GM19324 (cell line): Measurements from ENCODE around the gene KCNIP1.
"Not testable (repeated sequence)": the region's sequence is repeated elsewhere in the genome, so short reads cannot be mapped to it uniquely, and the experiment has no call there.

ENCODE experiments used
- ATAC-seq: cut with Tn5 transposase; IDR thresholded peaks from one replicate; pipeline ENCODE4 v1.9.1; 2021; ENCODE audit warnings: mild to moderate bottlenecking, moderate library complexity; ENCODE audit not compliant: unreplicated experiment, low FRiP score

Gene KCNIP1

DNA sequence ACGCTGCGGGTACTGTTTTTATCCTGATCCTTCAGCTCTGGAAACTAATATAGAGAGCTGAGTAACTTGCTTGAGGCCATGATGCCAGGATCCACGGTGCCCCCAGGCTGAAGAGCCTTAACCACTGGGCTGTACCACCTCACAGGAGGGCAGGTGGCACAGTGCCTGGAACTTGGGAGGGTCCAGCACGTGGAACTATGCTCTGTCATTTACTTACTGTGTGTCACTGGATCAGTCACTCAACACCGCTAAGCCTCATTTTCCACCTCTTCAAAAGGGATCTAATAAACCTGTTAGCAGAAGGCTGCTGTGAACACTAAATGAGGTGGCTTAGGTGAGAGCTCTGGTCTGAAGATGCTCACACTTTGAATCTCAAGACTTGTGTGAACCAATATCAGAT lies 29.6 kb downstream of the KCNIP1 start:
- ATAC-seq: no peak

DNA sequence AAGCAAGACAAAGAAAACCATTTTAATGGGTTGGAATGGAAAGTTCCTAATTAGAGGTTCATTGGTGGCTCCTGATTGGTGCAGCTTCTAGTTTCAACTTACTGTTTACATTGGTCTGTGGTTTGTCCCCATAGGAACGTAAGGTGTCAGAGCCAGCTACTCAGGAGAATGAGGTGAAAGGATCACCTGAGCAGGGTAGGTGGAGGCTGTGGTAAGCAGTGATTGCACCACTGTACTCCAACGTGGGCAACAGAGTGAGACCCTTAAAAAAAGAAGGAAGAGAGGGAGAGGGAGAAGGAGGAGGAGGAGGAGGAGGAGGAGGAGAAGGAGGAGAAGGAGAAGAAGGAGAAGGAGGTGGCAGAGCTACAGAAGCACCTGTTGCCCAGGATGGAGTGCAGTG lies 30.4 kb downstream of the KCNIP1 start:
- ATAC-seq: no peak

DNA sequence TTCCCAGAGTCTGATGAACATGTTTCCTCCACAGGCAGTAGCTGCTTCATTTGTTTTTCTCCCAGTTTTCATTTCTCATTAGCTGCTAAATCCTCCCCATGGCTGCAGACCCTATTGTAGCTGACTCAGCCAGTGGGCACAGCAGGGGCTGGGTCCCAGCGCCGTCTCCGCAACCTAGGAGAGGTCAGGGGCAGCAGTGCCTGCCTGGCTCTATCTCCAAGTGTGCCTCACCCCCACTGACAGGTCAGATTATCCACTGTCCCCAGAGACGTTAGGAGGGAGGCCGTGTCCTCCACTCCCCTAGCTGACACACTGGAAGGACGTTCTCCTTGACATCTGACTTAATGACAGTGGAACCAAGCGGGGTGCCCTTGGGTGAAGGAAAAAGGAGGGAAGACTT lies 31.1 kb downstream of the KCNIP1 start:
- ATAC-seq: no peak

DNA sequence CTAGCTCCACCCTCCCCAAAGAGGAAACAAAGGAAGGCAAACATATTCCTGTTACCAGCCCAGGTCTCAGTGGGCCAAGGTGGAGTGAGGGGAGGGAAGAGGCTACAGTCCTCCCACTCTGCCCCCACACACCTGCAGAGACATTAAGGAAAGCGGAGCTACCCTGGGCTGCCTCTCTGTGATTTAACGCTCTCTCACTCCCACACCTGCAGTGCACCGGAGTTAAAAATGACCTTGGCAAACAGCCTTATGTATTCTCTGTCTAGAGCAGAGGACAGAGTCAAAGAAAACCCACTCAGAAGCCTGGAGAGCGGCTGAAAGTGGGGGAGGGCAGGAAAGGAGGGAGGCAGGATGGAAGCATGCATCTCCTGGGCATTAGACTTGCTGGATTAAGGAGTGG lies 32.7 kb downstream of the KCNIP1 start:
- no peak for ATAC-seq

DNA sequence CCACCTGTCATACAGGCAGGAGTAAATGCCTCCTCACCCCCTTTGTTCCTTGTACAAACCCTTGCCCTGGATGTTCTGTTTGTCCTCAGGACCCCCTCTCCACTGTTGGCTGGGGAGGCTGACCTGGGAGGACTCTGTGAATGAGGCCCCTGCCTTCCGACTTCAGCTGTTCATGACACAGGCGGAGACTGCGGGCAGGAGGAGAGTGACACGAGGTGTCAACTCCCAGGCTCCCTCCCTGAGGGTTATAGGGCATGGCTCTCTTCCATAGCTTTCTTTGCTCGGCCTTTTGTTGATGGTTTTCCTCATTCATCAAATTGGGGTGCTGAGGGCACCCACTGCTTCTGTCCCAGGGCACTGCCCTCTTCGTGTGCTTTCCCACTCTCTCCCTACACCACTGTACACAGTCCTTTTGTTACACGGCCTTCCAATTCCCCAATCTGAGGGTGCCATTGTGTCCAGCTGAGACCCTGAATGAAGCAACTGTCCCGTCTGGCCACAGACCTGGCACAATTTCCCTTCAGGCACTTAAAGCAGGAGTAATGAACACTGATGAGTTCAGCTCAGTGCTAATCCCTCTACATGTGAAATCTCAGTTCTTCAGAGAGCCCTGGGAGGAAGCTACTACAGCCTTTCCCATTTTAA lies 33.8 kb downstream of the KCNIP1 start:
- no peak for ATAC-seq

DNA sequence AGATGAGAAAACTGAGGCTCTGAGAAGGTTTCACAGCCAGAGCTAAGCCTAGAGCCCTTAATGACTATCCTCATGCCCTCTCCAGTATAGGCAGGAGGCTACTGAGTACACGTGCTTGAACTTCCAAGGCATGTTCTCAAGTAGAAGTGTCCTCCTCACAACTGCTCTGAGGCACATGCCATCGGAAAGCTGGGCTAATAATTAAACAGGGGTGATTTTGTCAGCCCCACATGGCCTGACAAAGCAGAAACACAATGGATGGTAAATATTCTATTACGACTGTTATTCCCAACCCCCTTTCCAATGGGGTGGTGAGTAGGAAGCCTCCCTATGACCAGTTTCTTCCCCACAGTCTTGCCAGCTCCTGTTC lies 34.3 kb downstream of the KCNIP1 start:
- ATAC-seq: no peak

DNA sequence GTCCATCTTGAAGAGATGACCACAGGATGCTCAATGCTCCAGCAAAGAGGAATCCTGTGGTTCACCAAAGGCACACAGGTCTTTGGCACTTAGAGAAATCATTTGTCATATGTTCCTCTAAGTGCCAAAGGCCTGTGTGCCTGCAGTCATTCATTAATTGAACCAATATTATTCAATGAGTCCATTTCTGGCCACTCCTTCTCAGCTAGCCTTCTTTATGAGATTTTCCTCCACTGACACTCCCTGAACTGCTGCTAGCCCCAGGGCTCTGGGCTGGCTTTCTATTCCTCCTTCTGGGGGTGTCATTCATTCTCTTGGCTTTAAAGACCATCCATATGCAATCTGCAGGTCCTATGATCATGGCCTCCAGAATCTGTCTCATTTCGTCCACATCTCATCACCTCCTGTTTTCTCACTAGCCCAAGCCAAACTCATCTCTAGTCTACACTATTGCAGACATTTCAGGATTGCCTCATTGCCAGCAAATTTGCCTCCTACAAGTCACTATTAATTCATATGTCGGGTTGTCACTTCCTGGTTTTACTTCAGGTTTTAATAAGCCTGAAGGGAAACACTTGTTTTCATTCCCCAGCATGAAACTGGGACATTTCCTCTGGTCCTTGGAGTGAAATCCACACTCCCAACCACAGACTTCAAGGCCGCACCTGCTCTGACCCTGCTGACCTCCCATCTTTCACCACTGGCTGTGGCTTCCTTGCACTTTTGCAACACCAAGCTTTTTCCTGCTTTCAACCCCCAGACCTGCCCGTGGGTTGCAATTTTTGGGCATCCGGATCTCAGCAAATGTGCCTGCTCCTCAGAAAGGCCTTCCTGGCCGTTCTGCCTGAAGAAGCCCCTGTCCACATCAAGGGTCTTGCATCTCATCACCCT lies 35.1 kb downstream of the KCNIP1 start:
- no peak for ATAC-seq

DNA sequence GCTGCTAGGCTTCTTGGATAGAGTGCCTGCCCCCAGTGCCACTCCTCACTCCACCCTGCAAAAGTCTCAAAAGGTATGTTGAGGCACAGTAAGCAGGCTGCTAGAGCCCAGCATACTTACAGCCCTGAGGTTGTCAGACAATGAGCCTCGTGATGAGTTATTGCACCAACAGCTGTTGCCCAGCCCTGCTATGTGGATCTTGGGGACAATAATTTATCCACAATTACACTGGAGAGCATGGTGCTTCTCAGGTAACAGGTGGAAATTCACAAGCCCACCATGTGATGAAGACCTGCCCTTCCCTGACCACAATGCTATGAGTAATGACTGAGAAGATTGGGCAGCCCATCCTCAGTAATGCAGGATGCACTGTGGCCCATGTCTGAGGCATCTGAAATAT lies 36.5 kb downstream of the KCNIP1 start:
- ATAC-seq: no peak

DNA sequence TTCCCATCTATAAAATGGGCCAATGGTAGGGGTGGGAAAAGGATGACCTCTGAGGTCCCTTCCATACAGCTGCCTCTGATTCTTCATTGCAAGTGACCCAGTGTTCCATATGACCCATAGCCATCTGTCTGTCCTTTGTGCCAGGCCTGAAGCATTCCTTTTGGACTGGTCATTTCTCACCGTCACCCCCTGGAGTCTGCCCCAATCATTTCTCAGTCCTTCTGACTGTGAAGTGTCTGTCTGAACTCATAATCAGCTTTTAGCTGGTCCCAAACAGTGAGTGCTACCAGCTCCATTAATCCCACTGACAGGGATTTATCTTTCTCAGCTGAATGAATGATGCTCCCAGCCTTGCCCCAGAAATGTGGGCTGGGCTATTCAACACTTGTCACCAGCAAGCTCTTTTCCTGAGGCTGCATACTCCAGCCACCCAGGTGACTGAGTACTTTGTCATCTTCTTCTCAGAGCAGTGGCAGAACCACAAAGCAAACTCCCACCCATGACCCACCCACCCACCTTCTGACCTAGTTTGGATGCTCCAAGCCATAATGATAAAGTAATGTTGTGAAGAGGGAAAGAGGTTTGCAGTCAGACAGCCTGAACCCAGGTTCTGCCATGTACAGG lies 37.4 kb downstream of the KCNIP1 start:
- no peak for ATAC-seq

DNA sequence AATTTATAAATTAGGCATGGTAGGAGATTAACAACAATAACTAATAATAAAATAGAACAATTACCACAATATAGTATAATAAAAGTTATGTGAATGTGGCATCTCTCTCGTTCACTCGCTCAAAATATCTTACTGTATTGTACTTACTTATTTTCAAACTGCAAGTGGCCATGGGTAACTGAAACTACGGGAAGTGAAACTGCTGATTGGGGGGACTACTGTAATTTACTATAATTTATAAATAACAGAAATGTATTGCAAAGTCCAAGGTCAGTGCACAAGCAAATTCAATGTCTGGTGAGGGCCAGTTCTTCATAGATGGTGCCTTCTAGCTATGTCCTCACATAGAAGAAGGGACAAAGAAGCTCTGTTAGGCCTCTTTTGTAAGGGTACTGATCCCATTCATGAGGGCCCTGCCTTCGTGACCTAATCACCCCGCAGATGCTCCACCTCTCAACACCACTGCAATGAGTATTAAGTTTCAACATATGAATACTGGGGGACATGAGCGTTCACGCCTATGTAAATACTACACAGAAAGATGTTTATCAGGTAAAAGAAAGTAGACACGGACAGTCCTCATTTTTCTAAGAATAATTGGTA lies 39.0 kb downstream of the KCNIP1 start:
- no peak for ATAC-seq

DNA sequence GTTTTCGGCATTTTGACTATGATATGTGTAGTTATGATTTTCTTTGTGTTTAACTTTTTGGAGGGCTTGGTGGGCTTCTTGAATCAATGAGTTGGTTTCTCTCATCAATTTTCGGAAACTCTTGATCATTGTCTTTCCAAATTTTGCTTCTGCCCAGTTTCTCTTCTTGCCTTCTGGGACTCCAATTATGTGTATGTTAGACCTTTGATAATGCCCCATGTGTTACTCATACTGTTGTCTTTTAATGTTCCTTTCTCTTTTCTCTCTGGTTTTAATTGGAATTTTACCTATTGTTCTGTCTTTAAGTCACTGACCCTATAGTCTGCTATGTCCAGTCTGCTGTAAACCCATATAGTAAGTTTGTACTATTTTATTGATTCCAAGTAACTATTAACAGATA lies 41.5 kb downstream of the KCNIP1 start:
- ATAC-seq: no peak

DNA sequence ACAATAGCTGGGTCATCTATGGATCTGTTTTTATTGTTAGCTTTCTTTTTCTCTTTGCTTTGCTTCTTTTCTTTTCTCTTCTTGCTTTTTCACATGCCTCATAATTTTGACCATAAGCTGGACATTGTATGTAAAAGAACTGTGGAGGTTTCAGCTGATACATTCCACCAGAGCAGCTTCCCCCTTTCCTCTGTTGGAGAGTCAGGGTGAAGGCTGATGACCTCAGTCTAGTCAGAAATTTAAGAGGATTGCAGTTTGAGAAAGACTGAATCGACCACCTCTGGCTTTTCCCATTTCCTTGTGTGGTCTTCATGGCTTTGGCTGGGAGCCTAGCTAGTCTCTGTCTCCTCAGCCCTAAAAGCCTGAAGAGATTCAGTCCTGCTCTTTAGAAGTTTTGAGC lies 42.0 kb downstream of the KCNIP1 start:
- no peak for ATAC-seq

DNA sequence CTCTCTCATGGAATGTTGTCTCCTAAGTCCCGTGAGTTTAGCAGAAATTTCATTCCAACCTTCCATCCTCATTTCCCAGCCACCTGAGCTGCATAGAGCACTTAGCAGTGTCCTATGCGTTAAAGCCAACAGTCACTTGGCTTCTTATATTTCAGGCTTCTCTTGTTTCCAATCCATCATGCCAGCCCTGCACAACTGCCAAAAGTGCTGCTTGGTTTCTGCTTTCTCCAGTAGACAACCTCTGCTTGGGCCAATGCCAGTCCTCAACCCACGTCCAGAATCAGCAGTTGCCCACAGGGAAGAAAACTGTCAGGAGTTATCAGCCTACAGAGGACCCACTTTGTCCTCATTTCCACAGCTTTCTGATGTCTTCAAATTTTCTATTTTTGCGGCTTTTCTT lies 42.5 kb downstream of the KCNIP1 start:
- no peak for ATAC-seq

DNA sequence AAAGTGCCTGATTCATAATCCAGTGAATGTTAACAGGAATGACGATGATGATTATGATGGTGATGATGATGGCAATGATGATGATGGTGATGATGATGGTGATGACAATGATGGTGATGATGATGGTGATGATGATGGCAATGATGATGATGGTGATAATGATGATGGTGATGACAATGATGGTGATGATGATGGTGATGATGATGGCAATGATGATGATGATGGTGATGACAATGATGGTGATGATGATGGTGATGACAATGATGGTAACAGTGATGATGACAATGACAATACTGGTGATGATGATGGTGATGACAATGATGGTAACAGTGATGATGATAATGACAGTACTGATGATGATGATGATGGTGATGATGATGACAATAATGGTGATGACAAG lies 46.6 kb downstream of the KCNIP1 start:
- not testable (repeated sequence) for ATAC-seq

DNA sequence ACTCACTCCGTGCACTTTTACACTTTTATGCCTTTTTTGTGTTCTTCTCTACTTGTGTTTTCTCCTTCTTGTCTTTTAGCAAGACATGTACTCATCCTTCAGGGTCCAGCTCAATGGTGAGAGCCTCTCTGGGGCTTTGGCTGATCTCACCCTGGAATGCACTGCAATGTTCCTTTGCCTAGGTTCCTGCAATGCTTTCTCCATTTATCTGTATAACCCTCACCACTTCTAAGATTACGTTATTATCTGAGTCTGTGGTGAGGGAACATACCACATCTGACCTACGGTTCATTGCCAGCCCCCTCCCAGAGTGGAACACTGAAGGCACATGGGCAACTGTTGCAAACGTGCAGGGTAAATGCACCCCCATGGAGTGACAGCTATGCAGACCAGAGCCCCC lies 47.3 kb downstream of the KCNIP1 start:
- no peak for ATAC-seq

DNA sequence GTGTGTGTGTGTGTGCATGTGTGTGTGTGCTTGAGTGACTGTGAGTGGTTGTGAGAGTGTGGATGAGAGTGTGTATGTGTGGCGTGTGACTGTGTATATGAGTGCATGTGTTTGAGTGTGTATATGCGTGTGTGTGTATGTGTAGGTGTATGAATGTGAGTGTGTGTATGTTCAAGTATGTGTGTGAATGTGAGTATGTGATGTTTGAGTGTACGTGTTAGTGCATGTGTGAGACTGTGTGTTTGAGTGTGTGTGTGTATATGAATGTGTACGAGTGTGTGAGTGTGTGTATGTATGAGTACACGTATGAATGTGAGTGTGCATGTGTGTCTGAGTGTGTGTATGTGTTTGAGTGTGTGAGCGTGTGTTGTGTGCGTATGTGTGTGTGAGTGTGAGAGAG lies 47.8 kb downstream of the KCNIP1 start:
- no peak for ATAC-seq

DNA sequence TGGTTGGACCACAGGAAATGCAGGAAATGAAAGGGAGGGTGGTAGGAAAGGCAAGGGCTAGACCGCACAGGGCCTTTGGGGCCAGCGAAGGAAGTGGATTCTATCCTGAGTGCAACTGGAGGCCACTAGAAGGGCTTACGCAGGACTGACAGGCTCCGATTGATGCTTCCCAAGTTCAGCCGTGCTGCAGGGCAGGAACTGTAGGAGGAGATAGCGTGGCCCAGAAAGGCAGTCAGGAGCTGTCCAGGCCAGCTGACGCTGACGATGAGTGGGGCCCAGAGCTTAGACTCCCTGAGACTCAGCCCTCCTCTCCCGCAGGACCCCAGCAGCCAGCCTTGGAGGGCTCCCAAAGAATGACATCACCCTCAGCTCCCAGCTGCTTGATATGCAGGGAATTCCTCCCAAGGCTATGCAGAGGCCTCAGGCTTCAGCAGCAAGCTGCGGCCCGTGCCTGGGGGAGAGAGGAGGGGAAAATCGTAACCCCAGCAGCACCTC lies 48.8 kb downstream of the KCNIP1 start:
- no peak for ATAC-seq

DNA sequence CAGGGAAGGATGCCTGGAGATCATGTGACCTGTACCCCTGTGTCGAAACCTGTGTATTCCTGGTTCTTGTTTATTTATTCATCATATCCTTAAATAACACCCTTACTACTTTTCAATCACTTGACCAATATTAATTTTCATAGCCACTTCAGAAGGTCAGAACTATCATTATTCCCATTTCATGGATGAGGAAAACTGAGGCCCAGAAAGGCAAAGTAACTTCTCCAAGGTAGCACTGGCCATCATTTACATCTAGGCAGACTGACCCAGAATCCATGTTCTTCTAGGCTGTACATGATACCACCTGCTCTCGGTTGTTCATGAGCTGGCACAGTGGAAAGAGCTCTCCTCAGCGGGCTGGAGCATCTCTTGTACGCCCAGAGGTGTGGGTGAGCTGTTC lies 49.4 kb downstream of the KCNIP1 start:
- ATAC-seq: no peak

DNA sequence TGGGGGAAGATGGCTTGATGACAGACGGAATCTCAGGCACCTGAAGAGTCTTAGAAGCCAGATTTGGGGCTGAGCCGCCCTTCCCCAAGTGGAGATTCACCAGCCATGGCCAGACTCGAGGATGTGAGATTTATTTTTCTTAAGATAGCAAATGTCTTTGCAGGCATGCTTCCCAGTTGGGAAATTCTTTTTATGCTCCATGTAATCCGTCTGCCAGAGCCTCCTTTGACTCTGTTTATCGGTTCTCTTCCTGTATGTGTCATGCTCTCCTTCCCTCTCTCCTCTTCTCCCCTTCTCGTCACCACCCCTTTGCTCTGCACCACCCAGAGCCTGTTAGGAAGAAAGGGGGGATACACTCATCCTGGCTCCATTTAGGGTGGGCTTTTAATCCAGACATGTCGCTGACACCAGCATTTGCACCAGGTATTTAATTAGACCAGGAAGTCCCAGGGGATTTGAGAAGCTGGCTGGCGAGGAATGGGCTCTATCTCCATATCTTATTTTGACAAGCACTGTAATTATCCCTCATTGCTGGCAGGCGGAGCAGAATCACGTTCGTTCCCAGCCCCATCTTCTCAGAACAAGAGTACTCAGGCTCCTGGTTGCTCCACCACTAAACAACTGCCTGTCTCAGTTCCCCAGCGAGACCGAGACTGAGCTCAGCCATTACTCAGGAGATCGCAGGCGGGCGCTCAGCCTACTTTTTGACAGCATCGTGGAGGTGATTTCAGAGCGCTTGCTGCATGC lies 50.9 kb downstream of the KCNIP1 start:
- no peak for ATAC-seq

DNA sequence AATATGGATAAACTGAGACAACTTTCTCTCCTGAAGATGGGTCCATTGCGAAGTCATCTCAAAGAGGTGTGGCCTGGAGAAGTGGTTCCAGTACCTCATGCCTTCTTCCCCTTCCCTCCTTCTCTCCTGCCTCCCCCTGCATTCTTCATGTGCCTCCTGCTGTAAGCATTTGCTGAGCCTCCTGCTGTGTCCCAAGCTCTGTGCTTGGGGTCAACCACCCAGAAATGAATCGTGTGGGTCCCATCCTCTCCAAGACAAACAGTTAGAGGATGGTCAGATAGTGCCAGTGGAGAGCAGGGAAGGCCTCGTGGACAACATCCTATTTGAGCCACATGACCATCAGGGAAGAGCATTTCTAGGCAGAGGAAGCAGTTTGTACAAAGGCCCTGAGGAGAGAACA lies 53.5 kb downstream of the KCNIP1 start:
- ATAC-seq: no peak

DNA sequence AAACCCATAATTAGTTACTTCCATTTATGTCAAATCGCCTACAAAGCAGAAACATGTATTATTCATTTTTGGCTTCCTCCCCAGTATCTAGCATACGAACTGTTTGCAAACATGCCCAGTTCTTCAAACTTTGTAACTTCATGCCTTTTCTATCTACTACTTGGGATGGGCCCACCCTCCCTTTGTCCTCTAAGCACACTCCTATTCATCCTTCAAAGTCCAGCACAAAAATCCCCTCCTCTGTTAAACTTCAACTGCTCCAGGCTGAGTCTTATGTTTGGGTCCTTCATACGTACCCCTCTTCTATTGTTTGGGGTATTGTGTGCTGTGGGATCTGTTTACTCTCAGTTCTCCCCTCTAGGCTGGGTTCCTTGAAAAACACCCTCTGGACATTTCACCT lies 55.5 kb downstream of the KCNIP1 start:
- no peak for ATAC-seq
